HG03354 (cell line): Measurements from ENCODE around the gene LRRC74B.
"Not testable (repeated sequence)": the region's sequence is repeated elsewhere in the genome, so short reads cannot be mapped to it uniquely, and the experiment has no call there.

Source experiments
- ATAC-seq: cut with Tn5 transposase; IDR thresholded peaks from one replicate; pipeline ENCODE4 v1.9.1; 2021; ENCODE audit warnings: mild to moderate bottlenecking; ENCODE audit not compliant: unreplicated experiment, poor library complexity, severe bottlenecking

Gene LRRC74B

GRCh38 chr22:21051145-21051830, 5.5 kb downstream of the LRRC74B start:
- ATAC-seq: no peak

GRCh38 chr22:21051831-21052400, 6.2 kb downstream of the LRRC74B start:
- no peak for ATAC-seq

GRCh38 chr22:21052715-21053459, 7.1 kb downstream of the LRRC74B start:
- ATAC-seq: no peak

GRCh38 chr22:21054046-21054713, 8.4 kb downstream of the LRRC74B start:
- no peak for ATAC-seq

GRCh38 chr22:21054714-21055563, 9.2 kb downstream of the LRRC74B start:
- ATAC-seq: no peak

GRCh38 chr22:21055564-21055834, 9.8 kb downstream of the LRRC74B start:
- ATAC-seq: no peak

- ATAC-seq: no peak
These were observed 10.2 kb downstream of the LRRC74B start for GRCh38 chr22:21055880-21056319.

GRCh38 chr22:21060363-21060762, 14.6 kb downstream of the LRRC74B start:
- ATAC-seq: not testable (repeated sequence)

- not testable (repeated sequence) for ATAC-seq
These were observed 16.0 kb downstream of the LRRC74B start for GRCh38 chr22:21061660-21062321.

GRCh38 chr22:21064425-21064824, 18.7 kb downstream of the LRRC74B start:
- not testable (repeated sequence) for ATAC-seq

GRCh38 chr22:21064917-21065864, 19.4 kb downstream of the LRRC74B start:
- ATAC-seq: no peak

- no peak for ATAC-seq
These were observed 21.5 kb downstream of the LRRC74B start for GRCh38 chr22:21067075-21067900.

GRCh38 chr22:21067901-21068680, 22.3 kb downstream of the LRRC74B start:
- no peak for ATAC-seq

- ATAC-seq: no peak
These were observed 23.0 kb downstream of the LRRC74B start for GRCh38 chr22:21068681-21069276.

- no peak for ATAC-seq
These were observed 23.6 kb downstream of the LRRC74B start for GRCh38 chr22:21069375-21069774.
